Measurements from ENCODE around the gene GON4L.
"Not testable (repeated sequence)": the region's sequence is repeated elsewhere in the genome, so short reads cannot be mapped to it uniquely, and the experiment has no call there.

Gene GON4L

GRCh38 chr1:155748141-155748540 lies 108.9 kb downstream of the GON4L start:
- not testable (repeated sequence) for DNase-seq (ENCODE audit: low spot score)

GRCh38 chr1:155747586-155747985 lies 109.4 kb downstream of the GON4L start:
- not testable (repeated sequence) for DNase-seq (ENCODE audit: low spot score)

- DNase-seq (ENCODE audit: low spot score) = peak; percentile 99
Measured at GRCh38 chr1:155745284-155746228, 111.5 kb downstream of the GON4L start.

GRCh38 chr1:155744711-155745283 lies 112.2 kb downstream of the GON4L start:
- no peak for DNase-seq (ENCODE audit: low spot score)

- DNase-seq (ENCODE audit: low spot score) = no peak
Measured at GRCh38 chr1:155741908-155742307, 115.1 kb downstream of the GON4L start.

- no peak for DNase-seq (ENCODE audit: low spot score)
Measured at GRCh38 chr1:155740995-155741394, 116.0 kb downstream of the GON4L start.

GRCh38 chr1:155729031-155729898 lies 127.7 kb downstream of the GON4L start:
- peak; percentile 79 for DNase-seq (ENCODE audit: low spot score)

GRCh38 chr1:155725142-155725541 lies 131.9 kb downstream of the GON4L start:
- DNase-seq (ENCODE audit: low spot score) = no peak

GRCh38 chr1:155719703-155720102 lies 137.3 kb downstream of the GON4L start:
- no peak for DNase-seq (ENCODE audit: low spot score)

GRCh38 chr1:155718524-155719115 lies 138.4 kb downstream of the GON4L start:
- not testable (repeated sequence) for DNase-seq (ENCODE audit: low spot score)

- no peak for DNase-seq (ENCODE audit: low spot score)
Measured at GRCh38 chr1:155717041-155717440, 140.0 kb downstream of the GON4L start.

- DNase-seq (ENCODE audit: low spot score) = no peak
Measured at GRCh38 chr1:155715777-155716176, 141.2 kb downstream of the GON4L start.

- not testable (repeated sequence) for DNase-seq (ENCODE audit: low spot score)
Measured at GRCh38 chr1:155715056-155715455, 142.0 kb downstream of the GON4L start.

GRCh38 chr1:155713075-155713474 lies 143.9 kb downstream of the GON4L start:
- no peak for DNase-seq (ENCODE audit: low spot score)

GRCh38 chr1:155712636-155713035 lies 144.4 kb downstream of the GON4L start:
- DNase-seq (ENCODE audit: low spot score) = not testable (repeated sequence)

GRCh38 chr1:155711457-155711856 lies 145.6 kb downstream of the GON4L start:
- not testable (repeated sequence) for DNase-seq (ENCODE audit: low spot score)

- no peak for DNase-seq (ENCODE audit: low spot score)
Measured at GRCh38 chr1:155709391-155709790, 147.6 kb downstream of the GON4L start.

- no peak for DNase-seq (ENCODE audit: low spot score)
Measured at GRCh38 chr1:155706139-155706538, 150.9 kb downstream of the GON4L start.

- DNase-seq (ENCODE audit: low spot score) = not testable (repeated sequence)
Measured at GRCh38 chr1:155704414-155704813, 152.6 kb downstream of the GON4L start.

- no peak for DNase-seq (ENCODE audit: low spot score)
Measured at GRCh38 chr1:155703216-155703615, 153.8 kb downstream of the GON4L start.

GRCh38 chr1:155701675-155702074 lies 155.3 kb downstream of the GON4L start:
- DNase-seq (ENCODE audit: low spot score) = not testable (repeated sequence)

Measured in SK-N-DZ (cell line).